ENCODE results near the gene MAPK4. TPM values are rescaled to one million over a fixed set of nuclear protein-coding genes. Genes with fewer than 3 reads are reported as not detected.

Gene MAPK4
- total RNA-seq, 6 donors from 2014 or later, result 1.0 to 12.0 (median 6.7) TPM

DNA sequence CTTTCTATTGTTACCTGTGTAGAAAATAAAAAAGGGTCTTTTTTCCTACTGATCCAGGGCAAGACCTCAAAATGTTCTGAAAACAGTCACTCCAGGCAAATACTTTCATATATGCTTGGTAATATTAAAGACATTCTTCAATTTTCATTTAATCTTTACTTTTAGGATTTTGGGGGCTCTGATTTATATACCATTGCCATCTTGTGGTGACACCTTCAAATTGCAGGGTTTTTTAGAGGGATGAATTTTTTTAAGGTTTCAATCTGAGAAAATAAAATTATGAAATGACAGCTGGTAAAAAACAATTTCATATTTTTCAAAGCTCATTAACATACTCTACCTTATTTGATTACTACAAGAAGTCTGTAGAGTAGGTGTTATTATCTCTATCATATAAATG lies 26.8 kb downstream of the MAPK4 start:
- TF ChIP-seq POLR2A (IDR thresholded peaks at IDR 0.05) (no peak), POLR2AphosphoS5 (IDR thresholded peaks at IDR 0.05) (no peak), EP300 (IDR thresholded peaks at IDR 0.05) (no peak)
- TF ChIP-seq, protein P1, sequence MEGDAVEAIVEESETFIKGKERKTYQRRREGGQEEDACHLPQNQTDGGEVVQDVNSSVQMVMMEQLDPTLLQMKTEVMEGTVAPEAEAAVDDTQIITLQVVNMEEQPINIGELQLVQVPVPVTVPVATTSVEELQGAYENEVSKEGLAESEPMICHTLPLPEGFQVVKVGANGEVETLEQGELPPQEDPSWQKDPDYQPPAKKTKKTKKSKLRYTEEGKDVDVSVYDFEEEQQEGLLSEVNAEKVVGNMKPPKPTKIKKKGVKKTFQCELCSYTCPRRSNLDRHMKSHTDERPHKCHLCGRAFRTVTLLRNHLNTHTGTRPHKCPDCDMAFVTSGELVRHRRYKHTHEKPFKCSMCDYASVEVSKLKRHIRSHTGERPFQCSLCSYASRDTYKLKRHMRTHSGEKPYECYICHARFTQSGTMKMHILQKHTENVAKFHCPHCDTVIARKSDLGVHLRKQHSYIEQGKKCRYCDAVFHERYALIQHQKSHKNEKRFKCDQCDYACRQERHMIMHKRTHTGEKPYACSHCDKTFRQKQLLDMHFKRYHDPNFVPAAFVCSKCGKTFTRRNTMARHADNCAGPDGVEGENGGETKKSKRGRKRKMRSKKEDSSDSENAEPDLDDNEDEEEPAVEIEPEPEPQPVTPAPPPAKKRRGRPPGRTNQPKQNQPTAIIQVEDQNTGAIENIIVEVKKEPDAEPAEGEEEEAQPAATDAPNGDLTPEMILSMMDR (IDR thresholded peaks at IDR 0.05), result no peak
- no peak overlapping the region for H3K27ac ChIP-seq
- ATAC-seq (ENCODE audit: low FRiP score in 2 of 2) (no peak), DNase-seq (no peak)
- H3K27me3 ChIP-seq, result no peaks in the 10 kb centered on the region
- no peaks in the 10 kb centered on the region for H3K36me3 ChIP-seq
- H3K9me3 ChIP-seq, result peaks cover 0 to 4% (median 0%) of the 10 kb centered on the region in 4 donors
- H3K4me3 ChIP-seq, result no peak overlapping the region
- no peaks in the 10 kb centered on the region for H3K4me1 ChIP-seq

DNA sequence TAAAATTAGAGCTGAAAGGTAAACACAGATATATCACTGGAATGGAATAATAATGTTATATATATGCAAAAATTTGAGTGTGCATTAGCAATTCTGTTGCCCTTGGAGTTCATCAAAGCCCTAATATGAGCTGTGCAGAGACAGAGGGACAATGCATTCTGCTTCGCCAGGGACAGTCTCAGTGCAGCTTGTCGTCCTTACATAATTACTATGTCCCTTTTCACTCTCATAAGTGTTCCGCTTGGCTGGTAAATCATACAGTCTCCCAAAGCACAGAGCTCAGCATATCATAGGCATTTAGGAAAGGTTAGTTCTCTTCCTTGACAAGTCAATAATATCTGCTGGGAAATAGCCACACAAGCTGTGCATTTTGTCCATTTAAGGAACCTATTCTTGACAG lies 30.7 kb downstream of the MAPK4 start:
- DNase-seq, result no peak
- Histone ChIP-seq H3K27me3 (no peaks in the 10 kb centered on the region), H3K4me1 (no peaks in the 10 kb centered on the region), H3K4me3 (no peak overlapping the region), H3K27ac (no peak overlapping the region), H3K9me3 (no peaks in the 10 kb centered on the region), H3K36me3 (no peaks in the 10 kb centered on the region)
- ATAC-seq (ENCODE audit: low FRiP score in 2 of 2), result no peak
- TF ChIP-seq, protein P1 (IDR thresholded peaks at IDR 0.05), result no peak
- TF ChIP-seq POLR2AphosphoS5 (IDR thresholded peaks at IDR 0.05), result no peak
- TF ChIP-seq POLR2A (IDR thresholded peaks at IDR 0.05), result no peak
- TF ChIP-seq EP300 (IDR thresholded peaks at IDR 0.05), result no peak
- WGBS, 2 donors, result 84 to 90% methylated on average over 3 of the region's 3 CpGs

DNA sequence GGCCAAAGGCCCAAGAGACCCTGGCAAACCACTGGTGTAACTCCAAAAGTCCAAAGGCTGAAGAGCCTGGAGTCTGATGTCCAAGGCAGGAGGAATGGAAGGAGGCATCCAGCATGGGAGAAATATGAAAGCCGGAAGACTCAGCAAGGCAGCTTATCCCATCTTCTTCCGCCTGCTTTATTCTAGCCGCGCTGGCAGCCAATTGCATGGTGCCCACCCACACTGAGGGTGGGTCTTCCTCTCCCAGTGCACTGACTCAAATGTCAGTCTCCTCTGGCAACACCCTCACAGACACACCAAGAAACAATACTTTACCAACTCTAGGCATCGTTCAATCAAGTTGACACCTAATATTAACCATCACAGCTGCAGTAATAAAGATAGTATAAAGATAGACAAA lies 34.1 kb downstream of the MAPK4 start:
- 90 to 96% methylated on average over 5 of the region's 5 CpGs for WGBS, 2 donors
- DNase-seq (no peak), ATAC-seq (ENCODE audit: low FRiP score in 2 of 2) (no peak)
- Histone ChIP-seq H3K36me3 (no peaks in the 10 kb centered on the region), H3K4me1 (no peaks in the 10 kb centered on the region), H3K4me3 (no peak overlapping the region), H3K27ac (no peak overlapping the region), H3K27me3 (no peaks in the 10 kb centered on the region), H3K9me3 (no peaks in the 10 kb centered on the region)
- TF ChIP-seq POLR2A (IDR thresholded peaks at IDR 0.05) (no peak), POLR2AphosphoS5 (IDR thresholded peaks at IDR 0.05) (no peak)
- TF ChIP-seq, protein P1 (IDR thresholded peaks at IDR 0.05), result no peak

GRCh38 chr18:50594942-50595341 lies 35.1 kb downstream of the MAPK4 start:
- Histone ChIP-seq H3K36me3 (no peaks in the 10 kb centered on the region), H3K9me3 (no peaks in the 10 kb centered on the region), H3K4me1 (no peaks in the 10 kb centered on the region), H3K27ac (no peak overlapping the region), H3K27me3 (no peaks in the 10 kb centered on the region), H3K4me3 (no peak overlapping the region)
- no peak for TF ChIP-seq EP300 (IDR thresholded peaks at IDR 0.05)
- no peak for TF ChIP-seq POLR2A (IDR thresholded peaks at IDR 0.05)
- TF ChIP-seq, protein P1 (IDR thresholded peaks at IDR 0.05), result no peak
- no peak for TF ChIP-seq POLR2AphosphoS5 (IDR thresholded peaks at IDR 0.05)
- DNase-seq, result no peak
- 55 to 58% methylated on average over 4 of the region's 4 CpGs for WGBS, 2 donors
- no peak for ATAC-seq (ENCODE audit: low FRiP score in 2 of 2)

DNA sequence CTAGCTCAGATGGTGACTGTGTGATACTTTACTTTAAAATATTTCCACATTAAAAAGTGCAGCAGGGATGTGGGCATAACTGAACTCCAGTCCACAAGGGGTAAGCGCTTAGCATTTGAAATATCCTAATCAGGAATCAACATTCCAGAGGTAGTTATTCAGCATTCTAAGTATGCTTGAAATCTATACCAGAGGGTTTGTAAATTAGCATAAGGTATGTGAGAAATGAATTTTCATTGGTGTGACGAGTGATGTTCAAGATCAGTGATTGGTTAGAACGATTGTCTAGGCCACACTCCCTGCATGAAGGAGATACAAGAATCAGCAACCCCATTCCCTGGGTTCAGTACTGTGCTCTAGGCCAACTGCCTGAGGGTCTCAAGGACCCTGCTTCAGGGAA lies 42.6 kb downstream of the MAPK4 start:
- TF ChIP-seq POLR2A (IDR thresholded peaks at IDR 0.05) (no peak), EP300 (IDR thresholded peaks at IDR 0.05) (no peak), POLR2AphosphoS5 (IDR thresholded peaks at IDR 0.05) (no peak)
- TF ChIP-seq, protein P1 (IDR thresholded peaks at IDR 0.05), result no peak
- no peaks in the 10 kb centered on the region for H3K4me1 ChIP-seq
- H3K27ac ChIP-seq, result no peak overlapping the region
- no peaks in the 10 kb centered on the region for H3K9me3 ChIP-seq
- ATAC-seq (ENCODE audit: low FRiP score in 2 of 2), result no peak
- no peaks in the 10 kb centered on the region for H3K27me3 ChIP-seq
- no peaks in the 10 kb centered on the region for H3K36me3 ChIP-seq
- 76 to 86% methylated on average over 3 of the region's 3 CpGs for WGBS, 2 donors
- no peak for DNase-seq
- no peak overlapping the region for H3K4me3 ChIP-seq

All from upper lobe of left lung (tissue), 6 donors.